GM19193 (cell line): ENCODE measurements around the gene PITPNM1.

ENCODE experiments used
- POLR2A ChIP-seq: IDR thresholded peaks from 4 replicates; pipeline ENCODE4 v1.6.1; 2011; ENCODE audit not compliant: insufficient read depth, insufficient read length; ENCODE audit errors: extremely low read depth

PITPNM1 gene

DNA sequence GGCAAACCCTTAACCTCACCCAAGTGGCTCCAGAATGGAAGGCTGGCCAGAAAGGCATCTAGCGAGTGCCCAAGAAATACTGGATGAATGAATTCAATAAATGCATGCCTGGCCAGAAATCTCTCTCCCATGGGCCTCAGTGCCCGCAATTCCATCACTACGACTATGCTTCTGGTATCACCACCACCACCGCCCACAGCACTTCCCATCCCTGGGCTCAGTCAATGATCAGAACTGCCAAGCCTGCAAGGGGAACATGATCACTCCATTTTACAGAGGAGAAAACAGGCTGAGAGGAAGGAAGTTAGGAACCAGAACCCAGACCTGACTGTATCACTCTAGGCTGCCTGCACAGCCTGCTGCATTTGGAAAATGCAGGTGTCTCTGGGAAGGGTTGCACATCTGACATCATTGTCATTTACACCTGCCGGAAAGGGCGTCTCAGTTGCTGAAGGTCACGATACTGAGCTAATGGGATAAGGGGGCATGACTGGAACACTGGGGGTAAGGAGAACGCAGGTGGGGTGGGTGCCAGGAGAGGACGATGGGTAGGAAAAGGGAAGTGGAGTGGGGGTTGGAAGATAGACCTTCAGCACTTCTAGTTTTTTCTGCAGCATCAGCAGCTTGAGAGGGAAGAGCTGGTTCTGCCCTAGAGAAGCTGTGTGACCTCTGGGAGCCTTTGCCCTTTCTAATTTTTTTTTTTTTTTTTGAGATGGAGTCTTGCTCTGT is 55.9 kb downstream of the PITPNM1 start:
- TF ChIP-seq POLR2A = no peak

DNA sequence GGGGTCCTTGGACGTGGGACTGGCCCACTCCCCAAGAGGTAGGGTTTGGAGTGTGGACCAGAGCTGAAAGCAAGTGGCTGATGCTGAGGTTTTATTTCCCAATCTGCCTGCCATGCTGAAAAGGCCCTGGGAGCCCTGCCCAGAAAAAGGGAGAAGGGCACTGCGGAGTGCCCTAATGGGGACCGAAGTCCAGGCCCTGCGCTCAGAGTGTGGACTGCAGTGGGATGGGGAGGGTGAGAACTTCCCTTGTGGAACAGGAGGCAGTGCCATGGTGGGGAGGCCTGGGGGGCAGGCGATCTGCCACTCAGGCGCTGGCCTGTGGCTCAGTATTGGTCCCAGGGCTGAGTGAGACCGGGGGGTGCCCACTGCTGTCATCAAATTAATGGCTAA is 56.9 kb downstream of the PITPNM1 start:
- no peak for TF ChIP-seq POLR2A

DNA sequence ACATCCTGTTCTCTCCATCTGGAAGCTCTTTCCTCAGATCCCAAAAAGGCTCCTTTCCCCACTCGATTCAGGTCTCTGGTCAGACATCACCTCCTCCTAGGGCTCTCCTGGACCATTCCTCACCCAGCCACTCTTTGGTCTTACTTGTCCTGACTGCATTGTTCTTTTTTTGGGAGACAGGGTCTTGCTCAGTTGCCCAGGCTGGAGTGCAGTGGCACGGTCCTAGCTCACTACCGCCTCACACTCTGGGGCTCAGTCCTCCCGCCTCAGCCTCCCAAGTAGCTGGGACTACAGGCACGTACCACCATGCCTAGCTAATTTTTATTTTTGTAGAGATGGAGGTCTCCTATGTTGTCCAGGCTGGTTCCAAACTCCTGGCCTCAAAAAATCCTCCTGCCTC is 59.6 kb downstream of the PITPNM1 start:
- TF ChIP-seq POLR2A = no peak

DNA sequence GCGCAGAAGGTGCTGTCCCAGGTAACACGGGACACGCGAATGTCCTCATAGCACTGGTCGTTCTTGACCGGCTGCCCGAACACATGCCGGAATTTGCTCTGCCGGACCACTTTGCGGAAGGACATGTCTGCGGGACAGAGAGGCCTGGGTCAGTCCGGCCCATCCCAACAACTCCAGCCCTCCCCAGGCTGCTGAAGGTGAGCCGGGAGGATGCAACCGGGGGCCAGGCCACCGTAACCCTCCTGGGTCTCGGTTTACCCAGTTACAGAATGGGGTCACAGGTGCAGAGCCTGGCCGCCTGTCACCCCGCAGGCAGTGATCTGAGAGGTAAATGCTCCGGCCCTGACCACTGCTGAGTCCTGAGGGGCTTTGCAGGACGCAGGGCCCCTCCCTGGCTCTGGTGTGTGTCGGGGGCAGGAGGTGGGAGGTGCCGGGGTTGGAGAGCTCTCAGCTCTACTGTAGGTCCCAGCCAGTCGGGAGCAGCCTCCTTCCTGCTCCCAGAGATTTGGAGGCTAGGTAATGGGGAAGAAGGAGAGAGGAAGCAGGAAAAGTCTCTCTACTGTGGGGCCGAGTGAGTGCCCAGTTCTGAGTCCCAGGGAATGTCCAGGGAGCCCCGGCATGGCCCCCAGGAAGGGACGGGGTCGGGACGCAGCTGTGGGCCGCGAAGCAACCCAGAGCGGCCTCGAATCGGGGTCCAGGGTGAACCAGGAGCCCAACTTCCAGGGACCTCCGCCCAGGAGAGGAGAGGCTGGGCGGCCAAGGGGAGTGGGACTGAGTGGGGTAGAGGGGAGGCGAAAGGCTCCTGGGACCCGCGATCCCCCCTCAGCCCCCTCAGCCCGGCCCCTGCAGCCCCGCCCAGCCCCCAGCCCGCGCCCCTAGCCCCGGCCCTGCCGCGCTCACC is 62.4 kb downstream of the PITPNM1 start:
- no peak for TF ChIP-seq POLR2A
